A549 (cell line): Measurements from ENCODE around the gene PTCD1. TPM values are rescaled to one million over a fixed set of nuclear protein-coding genes. Genes with fewer than 3 reads are reported as not detected.

Source experiments
- ATAC-seq, 2 experiments: fragments of 200-7000 bp in 1 of 2; fragments of >200 bp in 1 of 2; cut with Nextera tagmentation in 1 of 2; cut with Tn5 transposase in 1 of 2; 3 replicates each; pipeline versions ENCODE4 v1.8.0 to v1.9.1; 2018 to 2020; ENCODE audit warnings: mild to moderate bottlenecking in 1 of 2, moderate library complexity in 1 of 2
- CTCF ChIA-PET: fragments of 300-600 bp; sonication (Branson Sonifier 250); formaldehyde crosslinking; extraction: SDS; loops from one replicate; lab custom pipeline; 2021; ENCODE audit warnings: antibody characterized with exemption, inconsistent platforms; lab: Yijun Ruan, JAX
- POLR2A ChIA-PET: fragments of 350-600 bp; formaldehyde crosslinking; extraction: SDS; loops from one replicate; lab custom pipeline; 2021; ENCODE audit warnings: antibody characterized with exemption, inconsistent platforms; lab: Yijun Ruan, JAX
- DNase-seq, 2 experiments: peaks; one replicate each; pipeline versions ENCODE4 v3.0.0 to v3.0.0-alpha.2; 2011 to 2016; ENCODE audit warnings: low read depth in 1 of 2, low spot score in 1 of 2
- FAIRE-seq: peaks from 2 replicates; lab custom pipeline; 2011; peaks lifted over from hg19 to GRCh38; lab: Jason Lieb, UNC
- H3K27ac ChIP-seq, 2 experiments: fragments of >200 bp; sonication (Bioruptor Twin); formaldehyde crosslinking; 3 replicates each; pipeline ENCODE4 v1.5.1; 2016 to 2017
- H3K4me1 ChIP-seq: fragments of >200 bp; sonication (Bioruptor Twin); formaldehyde crosslinking; 3 replicates; pipeline ENCODE4 v1.6.1; 2016
- H3K4me2 ChIP-seq: fragments of >200 bp; sonication (Bioruptor Twin); formaldehyde crosslinking; 3 replicates; pipeline ENCODE4 v1.6.1; 2016
- H3K4me3 ChIP-seq: fragments of >200 bp; sonication (Bioruptor Twin); formaldehyde crosslinking; 3 replicates; pipeline ENCODE4 v1.5.1; 2016
- H3K9me3 ChIP-seq: fragments of >200 bp; sonication (Bioruptor Twin); formaldehyde crosslinking; 3 replicates; pipeline ENCODE4 v1.6.1; 2016
- BCL3 ChIP-seq: fragments of >200 bp; sonication (Bioruptor Twin); formaldehyde crosslinking; IDR thresholded peaks from 3 replicates; pipeline ENCODE4 v1.6.1; 2016
- CHD2 ChIP-seq: fragments of 150-350 bp; IDR thresholded peaks from 2 replicates; pipeline ENCODE4 v1.6.1; 2014; ENCODE audit warnings: low read length; ENCODE audit not compliant: partially characterized antibody
- CHD4 ChIP-seq: fragments of 200-600 bp; sonication (generic); IDR thresholded peaks from 2 replicates; pipeline ENCODE4 v1.6.1; 2016; ENCODE audit warnings: antibody characterized with exemption, mild to moderate bottlenecking, borderline replicate concordance
- E2F6 ChIP-seq: IDR thresholded peaks from 2 replicates; pipeline ENCODE4 v1.6.1; 2012; ENCODE audit warnings: low read depth, borderline replicate concordance
- ESRRA ChIP-seq: fragments of 150-350 bp; IDR thresholded peaks from 2 replicates; pipeline ENCODE4 v1.6.1; 2014; ENCODE audit warnings: mild to moderate bottlenecking, low read length, borderline replicate concordance
- FOSB ChIP-seq: fragments of 250-450 bp; sonication (Bioruptor Pico); IDR thresholded peaks from 2 replicates; pipeline ENCODE4 v1.5.0; 2020; ENCODE audit warnings: mild to moderate bottlenecking, moderate library complexity
- FOSL2 ChIP-seq, 2 experiments: fragments of 450-650 bp in 1 of 2; fragments of >200 bp in 1 of 2; sonication (Bioruptor Twin) in 1 of 2; formaldehyde crosslinking; IDR thresholded peaks; 2 replicates each; pipeline versions ENCODE4 v1.5.0 to v1.6.1; 2016 to 2020; ENCODE audit warnings: mild to moderate bottlenecking in 1 of 2, moderate library complexity in 1 of 2
- FOXS1 ChIP-seq: fragments of 250-450 bp; sonication (Bioruptor Pico); IDR thresholded peaks from 2 replicates; pipeline ENCODE4 v1.5.0; 2020; ENCODE audit warnings: mild to moderate bottlenecking, moderate library complexity
- GATA3 ChIP-seq: IDR thresholded peaks from 2 replicates; pipeline ENCODE4 v1.6.1; 2012; ENCODE audit warnings: borderline replicate concordance
- HDAC2 ChIP-seq: fragments of 200-600 bp; sonication (generic); IDR thresholded peaks from 2 replicates; pipeline ENCODE4 v1.6.1; 2016
- HEYL ChIP-seq: fragments of 250-450 bp; sonication (Bioruptor Pico); IDR thresholded peaks from 2 replicates; pipeline ENCODE4 v1.8.0; 2021; ENCODE audit warnings: mild to moderate bottlenecking, moderate library complexity
- HOXA7 ChIP-seq: fragments of 250-450 bp; sonication (Bioruptor Pico); IDR thresholded peaks from 2 replicates; pipeline ENCODE4 v1.5.0; 2020; ENCODE audit warnings: mild to moderate bottlenecking, moderate library complexity
- HOXB5 ChIP-seq: fragments of 250-450 bp; sonication (Bioruptor Pico); IDR thresholded peaks from 2 replicates; pipeline ENCODE4 v1.5.0; 2020; ENCODE audit warnings: mild to moderate bottlenecking, moderate library complexity
- JUN ChIP-seq, 2 experiments: fragments of >200 bp; sonication (Bioruptor Twin); formaldehyde crosslinking; IDR thresholded peaks; 2 replicates in 1 of 2; 3 replicates in 1 of 2; pipeline ENCODE4 v1.6.1; 2016 to 2017
- JUNB ChIP-seq: fragments of >200 bp; sonication (Bioruptor Twin); formaldehyde crosslinking; IDR thresholded peaks from 2 replicates; pipeline ENCODE4 v1.6.1; 2016
- KDM1A ChIP-seq: fragments of 200-600 bp; sonication (generic); IDR thresholded peaks from 2 replicates; pipeline ENCODE4 v1.6.1; 2016; ENCODE audit warnings: low read depth, mild to moderate bottlenecking
- MAFK ChIP-seq: fragments of 450-650 bp; IDR thresholded peaks from 2 replicates; pipeline ENCODE4 v1.6.1; 2014; ENCODE audit not compliant: partially characterized antibody
- MYC ChIP-seq: IDR thresholded peaks from 2 replicates; pipeline ENCODE4 v1.6.1; 2012; ENCODE audit warnings: mild to moderate bottlenecking, inconsistent platforms, low read length, improper control_type of control experiment, borderline replicate concordance
- NFE2L2 ChIP-seq: fragments of 150-350 bp; conservative IDR thresholded peaks from 2 replicates; pipeline ENCODE4 v1.6.1; 2014; ENCODE audit warnings: low read length
- NR3C1 ChIP-seq: fragments of >200 bp; sonication (Bioruptor Twin); formaldehyde crosslinking; IDR thresholded peaks from 3 replicates; pipeline ENCODE4 v1.6.1; 2017
- PBX3 ChIP-seq: IDR thresholded peaks from 2 replicates; pipeline ENCODE4 v1.6.1; 2012
- PHF8 ChIP-seq: fragments of 200-600 bp; sonication (generic); IDR thresholded peaks from 2 replicates; pipeline ENCODE4 v1.6.1; 2016; ENCODE audit warnings: low read depth, mild to moderate bottlenecking, antibody characterized with exemption, moderate library complexity, borderline replicate concordance
- POLR2A ChIP-seq: IDR thresholded peaks from 2 replicates; pipeline ENCODE4 v1.6.1; 2012; ENCODE audit warnings: mild to moderate bottlenecking, low read length
- RARB ChIP-seq: fragments of 250-450 bp; sonication (Bioruptor Pico); IDR thresholded peaks from 2 replicates; pipeline ENCODE4 v1.8.0; 2021; ENCODE audit warnings: mild to moderate bottlenecking, moderate library complexity
- SMC3 ChIP-seq: fragments of >200 bp; sonication (Bioruptor Twin); formaldehyde crosslinking; IDR thresholded peaks from 3 replicates; pipeline ENCODE4 v1.6.1; 2018; ENCODE audit warnings: inconsistent platforms
- TFCP2L1 ChIP-seq: fragments of 250-450 bp; sonication (Bioruptor Pico); IDR thresholded peaks from 2 replicates; pipeline ENCODE4 v1.5.0; 2021; ENCODE audit warnings: mild to moderate bottlenecking
- TP53 ChIP-seq: fragments of 250-450 bp; sonication (Bioruptor Pico); IDR thresholded peaks from 2 replicates; pipeline ENCODE4 v1.5.0; 2021; ENCODE audit warnings: mild to moderate bottlenecking, moderate library complexity
- ZC3H11A ChIP-seq: fragments of 450-650 bp; IDR thresholded peaks from 2 replicates; pipeline ENCODE4 v1.6.1; 2014; ENCODE audit warnings: antibody characterized with exemption, mild to moderate bottlenecking
- WGBS: methylation state at CpG from one replicate; pipeline ENCODE4 v1.1.6; 2017; ENCODE audit errors: missing lambda C conversion rate; 5-methylcytosine and 5-hydroxymethylcytosine counted together
- polyA plus RNA-seq, 4 experiments: library from polyadenylated mRNA; depleted of rRNA in 3 of 4; stranded (reverse); fragments of >200 nt; fragmentation: RNase III in 1 of 4; extraction: RNeasy Plus Mini Kit Qiagen cat#74134 plus additional on column Dnase treatment in 1 of 4; gene quantifications; 2 replicates in 3 of 4; 3 replicates in 1 of 4; pipeline ENCODE4 v1.2.3, GENCODE V29; 2011 to 2017
- TF ChIP-seq, protein P1 (sequence below): fragments of 150-350 bp; IDR thresholded peaks from 2 replicates; pipeline ENCODE4 v1.6.1; 2014; ENCODE audit warnings: low read depth, mild to moderate bottlenecking, low read length
- TF ChIP-seq, protein P2 (sequence below): IDR thresholded peaks from 2 replicates; pipeline ENCODE4 v1.6.1; 2012

PTCD1 gene
- polyA plus RNA-seq, 2 of the 4 experiments (the other 2 are of a cell fraction) = 3.9 to 5.4 TPM

DNA sequence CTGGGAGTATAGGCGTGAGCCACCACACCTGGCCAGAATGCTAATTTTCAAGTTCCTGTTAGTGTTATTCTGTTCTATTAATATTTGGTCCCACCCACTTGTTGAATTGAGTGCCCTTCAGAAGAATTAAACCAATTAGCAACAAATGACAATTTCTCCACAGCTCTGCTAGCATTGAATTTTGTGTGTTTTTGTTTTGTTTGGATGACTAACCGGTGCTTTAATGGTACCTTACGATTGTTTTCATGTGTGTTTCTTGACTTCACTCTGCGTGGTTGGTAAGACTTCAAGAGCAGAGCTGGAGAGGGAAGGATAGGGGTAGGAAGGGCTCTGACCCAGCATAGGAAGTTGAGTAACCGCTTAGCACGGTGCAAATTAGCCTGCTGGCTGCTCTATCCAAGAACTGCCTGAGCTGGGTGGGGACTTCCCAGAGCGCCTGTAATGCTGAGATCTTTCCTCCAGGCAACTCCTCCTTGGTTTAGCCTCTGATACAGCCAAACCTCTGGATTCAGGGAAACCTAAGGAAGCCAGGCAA lies 59.5 kb downstream of the PTCD1 start:
- peak; percentile 7 to 9; a peak in 2 of 6 replicates for ATAC-seq
- peaks cover 54% of the 10 kb centered on the region for H3K4me1 ChIP-seq
- ChIA-PET CTCF (interaction anchor here (1.1 kb wide), 1 partner anchor 20 kb away, joined by 3 read pairs; no protein-coding TSS in a partner anchor), POLR2A (no interaction called here)
- no peak for FAIRE-seq
- no peaks in the 10 kb centered on the region for H3K9me3 ChIP-seq
- peak in 1 of 2 experiments; percentile 55 for DNase-seq
- WGBS = 36% methylated on average over 7 of the region's 7 CpGs
- peak overlapping the region; percentile 60 for H3K4me2 ChIP-seq
- TF ChIP-seq FOSL2 (IDR thresholded peaks at IDR 0.05) (no peak), FOSL2 (CRISPR knock-in tag; IDR thresholded peaks at IDR 0.05) (no peak), SMC3 (no peak), NR3C1 (no peak), TFCP2L1 (CRISPR knock-in tag) (no peak), ESRRA (no peak), E2F6 (no peak), RARB (CRISPR knock-in tag) (no peak), HOXA7 (no peak), ZC3H11A (no peak), HDAC2 (no peak), JUNB (no peak), PHF8 (no peak), MAFK (no peak), NFE2L2 (no peak)
- peak overlapping the region; percentile 52 to 78; a peak in 5 of 6 replicates for H3K27ac ChIP-seq
- no peak overlapping the region for H3K4me3 ChIP-seq

- peak overlapping the region; percentile 96 for H3K4me3 ChIP-seq
- ATAC-seq = peak; percentile 70 to 79
- H3K9me3 ChIP-seq = no peaks in the 10 kb centered on the region
- TF ChIP-seq PBX3 (peak; percentile 58), FOSB (peak; percentile 57; the same call in 1 of the 2 replicates), HEYL (no peak), HOXA7 (0 out of 2 replicates have a peak, but pooled peaks have one; percentile 59), TP53 (CRISPR knock-in tag) (peak; percentile 70; the same call in 1 of the 2 replicates), GATA3 (0 out of 2 replicates have a peak, but pooled peaks have one; percentile 38), JUN (IDR thresholded peaks at IDR 0.05) (peak in 1 of 2 experiments; percentile 24; a peak in 1 of 5 replicates), TFCP2L1 (CRISPR knock-in tag) (peak; percentile 62; the same call in 1 of the 2 replicates), KDM1A (peak; percentile 88), CHD4 (no peak), FOXS1 (CRISPR knock-in tag) (no peak), HDAC2 (peak; percentile 64), MYC (no peak), RARB (CRISPR knock-in tag) (no peak), FOSL2 (IDR thresholded peaks at IDR 0.05) (no peak), FOSL2 (CRISPR knock-in tag; IDR thresholded peaks at IDR 0.05) (no peak), BCL3 (peak; percentile 25; the same call in 1 of the 3 replicates), HOXB5 (CRISPR knock-in tag) (no peak), POLR2A (0 out of 2 replicates have a peak, but pooled peaks have one; percentile 31), CHD2 (no peak)
- TF ChIP-seq, protein P1, sequence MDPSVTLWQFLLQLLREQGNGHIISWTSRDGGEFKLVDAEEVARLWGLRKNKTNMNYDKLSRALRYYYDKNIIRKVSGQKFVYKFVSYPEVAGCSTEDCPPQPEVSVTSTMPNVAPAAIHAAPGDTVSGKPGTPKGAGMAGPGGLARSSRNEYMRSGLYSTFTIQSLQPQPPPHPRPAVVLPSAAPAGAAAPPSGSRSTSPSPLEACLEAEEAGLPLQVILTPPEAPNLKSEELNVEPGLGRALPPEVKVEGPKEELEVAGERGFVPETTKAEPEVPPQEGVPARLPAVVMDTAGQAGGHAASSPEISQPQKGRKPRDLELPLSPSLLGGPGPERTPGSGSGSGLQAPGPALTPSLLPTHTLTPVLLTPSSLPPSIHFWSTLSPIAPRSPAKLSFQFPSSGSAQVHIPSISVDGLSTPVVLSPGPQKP = no peak
- TF ChIP-seq, protein P2, sequence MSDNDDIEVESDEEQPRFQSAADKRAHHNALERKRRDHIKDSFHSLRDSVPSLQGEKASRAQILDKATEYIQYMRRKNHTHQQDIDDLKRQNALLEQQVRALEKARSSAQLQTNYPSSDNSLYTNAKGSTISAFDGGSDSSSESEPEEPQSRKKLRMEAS = peak; percentile 61; the same call in 1 of the 2 replicates
- H3K4me1 ChIP-seq = peaks cover 47% of the 10 kb centered on the region
- POLR2A ChIA-PET = interaction anchor here (0.6 to 2.4 kb wide), 4 partner anchors 12 to 96 kb away, joined by 3 to 15 read pairs (median 3); partner anchors contain the start of genes BUD31 and PDAP1
- FAIRE-seq = no peak
- peak; percentile 73 to 84 for DNase-seq
- peak overlapping the region; percentile 95 to 98 for H3K27ac ChIP-seq
- 3% methylated on average over 9 of the region's 58 CpGs for WGBS
- peak overlapping the region; percentile 83 for H3K4me2 ChIP-seq
- CTCF ChIA-PET = no interaction called here
Measured at GRCh38 chr7:99375070-99375807, 63.4 kb downstream of the PTCD1 start.
